Activated CD8-positive, alpha-beta T cell treated with anti-CD3 and anti-CD28 coated beads for 36 hours (primary cell): ENCODE measurements around the gene FGD6. TPM values are rescaled to one million over a fixed set of nuclear protein-coding genes. Genes with fewer than 3 reads are reported as not detected.

Source experiments
- ATAC-seq: fragments of 200-7000 bp; cut with Tn5 transposase; one replicate; pipeline ENCODE4 v1.10.0; 2021; ENCODE audit warnings: mild to moderate bottlenecking, moderate library complexity
- CTCF ChIA-PET: fragments of 350-600 bp; sonication (Branson Sonifier 250); formaldehyde crosslinking; loops from one replicate; lab custom pipeline; 2021; ENCODE audit warnings: antibody characterized with exemption; lab: Charles Lee
- POLR2A ChIA-PET: fragments of 350-600 bp; sonication (Branson Sonifier 250); formaldehyde crosslinking; loops from one replicate; lab custom pipeline; 2021; ENCODE audit warnings: antibody characterized with exemption; lab: Charles Lee
- DNase-seq: peaks from one replicate; pipeline ENCODE4 v3.0.0-alpha.2; 2020
- H3K27ac Mint-ChIP-seq: one replicate; pipeline ENCODE4 v1.8.0; 2021; ENCODE audit warnings: mild to moderate bottlenecking, mixed read lengths
- H3K27me3 Mint-ChIP-seq: one replicate; pipeline ENCODE4 v1.8.0; 2021; ENCODE audit warnings: mixed read lengths
- H3K36me3 Mint-ChIP-seq: one replicate; pipeline ENCODE4 v1.8.0; 2021; ENCODE audit warnings: low read depth, mixed read lengths
- H3K4me1 Mint-ChIP-seq: one replicate; pipeline ENCODE4 v1.8.0; 2021; ENCODE audit warnings: low read depth, mixed read lengths
- H3K4me3 Mint-ChIP-seq: one replicate; pipeline ENCODE4 v1.8.0; 2021; ENCODE audit warnings: mild to moderate bottlenecking, moderate library complexity, mixed read lengths
- H3K9me3 Mint-ChIP-seq: one replicate; pipeline ENCODE4 v1.8.0; 2021; ENCODE audit warnings: mixed read lengths
- CTCF ChIP-seq: fragments of 200-600 bp; IDR thresholded peaks from one replicate; pipeline ENCODE4 v1.8.0; 2022; ENCODE audit warnings: antibody characterized with exemption, mild to moderate bottlenecking
- intact Hi-C: fragments of 100-400 bp; cut with micrococcal nuclease; formaldehyde crosslinking; loops from one replicate; pipeline ENCODE4 v1.10.0; 2022
- total RNA-seq, 2 experiments: library from RNA; stranded (reverse); gene quantifications; one replicate each; pipeline ENCODE4 v1.2.3, GENCODE V29; 2021

The FGD6 gene
- total RNA-seq, 2 experiments from 2014 or later = 0.41 to 0.54 TPM

- TF ChIP-seq CTCF = no peak
- Mint-ChIP-seq H3K36me3 (peaks cover 26% of the 10 kb centered on the region), H3K9me3 (no peaks in the 10 kb centered on the region), H3K4me1 (no peaks in the 10 kb centered on the region), H3K27ac (no peak overlapping the region), H3K27me3 (no peaks in the 10 kb centered on the region), H3K4me3 (no peak overlapping the region)
- intact Hi-C loops = no loop called here
- DNase-seq = no peak
- ChIA-PET POLR2A (no interaction called here), CTCF (interaction anchor here (1.1 kb wide), 1 partner anchor 18 kb away, joined by 3 read pairs; no protein-coding TSS in a partner anchor)
- no peak for ATAC-seq
Measured at GRCh38 chr12:95259368-95259767, 42.1 kb upstream of the FGD6 start.

DNA sequence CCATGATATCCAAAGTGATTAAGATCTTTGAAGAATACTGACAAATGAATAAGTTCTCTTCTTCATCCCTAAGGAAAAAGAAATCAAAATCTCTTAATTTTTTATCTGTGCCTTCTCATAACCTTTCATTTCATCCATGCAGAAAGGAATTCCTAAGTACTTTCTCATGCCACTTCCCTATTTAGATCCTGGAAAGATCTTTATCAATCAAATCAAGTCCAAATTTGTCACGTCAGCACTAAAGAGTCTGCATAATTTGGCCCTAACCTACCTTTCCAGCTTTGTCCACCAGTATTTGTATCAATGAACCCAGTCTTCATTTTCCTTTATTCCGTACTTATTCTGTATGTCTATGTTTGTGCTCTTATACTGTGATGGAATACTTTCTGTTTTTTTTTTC, 41.5 kb upstream of the FGD6 start:
- ChIA-PET CTCF (interaction anchor here (1.1 kb wide), 1 partner anchor 19 kb away, joined by 3 read pairs; no protein-coding TSS in a partner anchor), POLR2A (no interaction called here)
- no peak overlapping the region for H3K27ac Mint-ChIP-seq
- no peaks in the 10 kb centered on the region for H3K27me3 Mint-ChIP-seq
- DNase-seq = no peak
- H3K36me3 Mint-ChIP-seq = peaks cover 26% of the 10 kb centered on the region
- H3K9me3 Mint-ChIP-seq = no peaks in the 10 kb centered on the region
- no peak for ATAC-seq
- TF ChIP-seq CTCF = no peak
- no peak overlapping the region for H3K4me3 Mint-ChIP-seq
- no peaks in the 10 kb centered on the region for H3K4me1 Mint-ChIP-seq
- intact Hi-C loops = no loop called here

- ChIA-PET POLR2A (no interaction called here), CTCF (interaction anchor here (0.9 kb wide), 1 partner anchor 8 kb away, joined by 3 read pairs; no protein-coding TSS in a partner anchor)
- H3K27me3 Mint-ChIP-seq = no peaks in the 10 kb centered on the region
- DNase-seq = no peak
- peaks cover 29% of the 10 kb centered on the region for H3K36me3 Mint-ChIP-seq
- H3K4me1 Mint-ChIP-seq = no peaks in the 10 kb centered on the region
- H3K9me3 Mint-ChIP-seq = no peaks in the 10 kb centered on the region
- H3K4me3 Mint-ChIP-seq = no peak overlapping the region
- ATAC-seq = no peak
- no peak for TF ChIP-seq CTCF
- intact Hi-C loops = no loop called here
- H3K27ac Mint-ChIP-seq = no peak overlapping the region
Measured at GRCh38 chr12:95258151-95258550, 40.9 kb upstream of the FGD6 start.

- Mint-ChIP-seq H3K4me3 (no peak overlapping the region), H3K36me3 (peaks cover 28% of the 10 kb centered on the region), H3K27ac (no peak overlapping the region), H3K9me3 (no peaks in the 10 kb centered on the region), H3K27me3 (no peaks in the 10 kb centered on the region), H3K4me1 (no peaks in the 10 kb centered on the region)
- no peak for DNase-seq
- CTCF ChIA-PET = interaction anchor here (0.9 kb wide), 1 partner anchor 9 kb away, joined by 3 read pairs; no protein-coding TSS in a partner anchor
- TF ChIP-seq CTCF = no peak
- intact Hi-C loops = no loop called here
- ATAC-seq = no peak
- POLR2A ChIA-PET = no interaction called here
Measured at GRCh38 chr12:95257541-95257940, 40.3 kb upstream of the FGD6 start.

DNA sequence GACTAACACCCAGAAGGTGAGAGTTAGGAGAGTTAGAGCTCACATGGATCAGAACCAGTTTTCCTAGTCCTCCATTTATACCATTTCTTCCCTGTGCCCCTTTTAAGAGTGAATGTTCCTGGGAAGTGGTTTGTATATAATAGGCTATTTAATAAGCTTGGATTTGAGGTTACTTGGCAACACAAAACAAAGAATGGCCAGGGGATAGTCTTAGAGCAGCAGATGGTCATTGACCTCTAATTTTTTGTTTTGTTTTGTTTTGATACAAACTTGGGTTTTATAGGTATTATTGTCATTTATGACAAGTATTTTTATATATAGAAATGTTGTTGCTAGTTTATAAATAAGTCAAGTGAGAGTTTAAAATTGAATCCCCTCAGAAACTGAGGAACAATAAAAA, 36.1 kb upstream of the FGD6 start:
- TF ChIP-seq CTCF = no peak
- H3K4me1 Mint-ChIP-seq = peaks cover 5% of the 10 kb centered on the region
- intact Hi-C loops = no loop called here
- no peak overlapping the region for H3K4me3 Mint-ChIP-seq
- ChIA-PET POLR2A (no interaction called here), CTCF (interaction anchor here (1.4 kb wide), 1 partner anchor 12 kb away, joined by 5 read pairs; no protein-coding TSS in a partner anchor)
- H3K9me3 Mint-ChIP-seq = no peaks in the 10 kb centered on the region
- DNase-seq = no peak
- H3K27ac Mint-ChIP-seq = no peak overlapping the region
- no peak for ATAC-seq
- H3K27me3 Mint-ChIP-seq = no peaks in the 10 kb centered on the region
- H3K36me3 Mint-ChIP-seq = peaks cover 31% of the 10 kb centered on the region
